BLaER1 (cell line): ENCODE data around the gene RNU7-1.

Experiments used
- H3K27ac ChIP-seq: shearing (Covaris generic); formaldehyde crosslinking; 2 replicates; pipeline ENCODE4 v1.8.1; 2022
- H3K27me3 ChIP-seq: shearing (Covaris generic); formaldehyde crosslinking; 2 replicates; pipeline ENCODE4 v1.8.1; 2022
- H3K36me3 ChIP-seq: shearing (Covaris generic); formaldehyde crosslinking; 2 replicates; pipeline ENCODE4 v1.8.1; 2022
- H3K4me1 ChIP-seq: shearing (Covaris generic); formaldehyde crosslinking; 2 replicates; pipeline ENCODE4 v1.8.1; 2022
- H3K4me2 ChIP-seq: shearing (Covaris generic); formaldehyde crosslinking; 2 replicates; pipeline ENCODE4 v1.8.1; 2022
- H3K4me3 ChIP-seq: shearing (Covaris generic); formaldehyde crosslinking; 2 replicates; pipeline ENCODE4 v1.8.1; 2022
- H3K9ac ChIP-seq: shearing (Covaris generic); formaldehyde crosslinking; 2 replicates; pipeline ENCODE4 v1.8.1; 2022
- H3K9me3 ChIP-seq: shearing (Covaris generic); formaldehyde crosslinking; 2 replicates; pipeline ENCODE4 v1.8.1; 2022
- H4K20me1 ChIP-seq: shearing (Covaris generic); formaldehyde crosslinking; 2 replicates; pipeline ENCODE4 v1.8.1; 2022
- Cebpa-rat ChIP-seq: shearing (Covaris generic); IDR thresholded peaks from 2 replicates; pipeline ENCODE4 v1.8.1; 2022

The RNU7-1 gene

DNA sequence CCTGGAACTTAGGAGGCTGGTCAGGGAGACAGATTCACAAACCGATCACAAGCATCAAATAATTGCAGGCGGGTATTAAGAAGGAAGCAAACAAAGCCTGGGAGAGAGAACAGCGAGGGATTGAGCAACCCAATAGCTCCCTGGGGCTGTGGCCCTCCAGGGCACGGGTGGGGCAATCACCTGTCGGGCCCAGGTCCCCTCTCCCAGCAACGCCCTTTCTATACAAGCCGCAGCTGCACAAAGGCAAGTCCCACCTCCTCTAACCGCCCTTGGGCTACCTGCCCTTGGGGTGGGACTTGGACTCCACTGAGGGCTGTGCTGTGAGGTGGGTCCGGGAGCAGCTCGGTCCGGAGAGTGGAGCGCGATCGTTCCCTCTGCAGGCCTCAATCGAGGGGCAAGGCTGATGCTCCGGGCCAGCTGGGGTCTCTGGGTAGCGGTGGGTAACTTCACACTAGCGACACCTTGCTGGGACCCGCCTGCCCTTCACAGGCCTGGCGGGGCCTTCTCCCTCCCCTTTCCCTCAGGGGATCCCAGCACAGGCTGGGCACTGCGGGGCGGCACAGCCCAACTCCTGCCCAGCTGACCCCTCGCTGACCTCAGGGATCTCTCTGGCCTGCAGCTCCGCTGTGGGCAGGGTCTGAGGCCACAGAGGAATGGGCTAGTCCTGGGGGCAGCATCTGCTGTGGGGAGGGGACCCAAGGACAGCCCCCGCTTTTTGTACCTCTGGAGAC, 18.8 kb downstream of the RNU7-1 start:
- H3K36me3 ChIP-seq, result peaks cover 61% of the 10 kb centered on the region
- H3K4me2 ChIP-seq, result peak overlapping the region; percentile 91
- peak overlapping the region; percentile 91 for H3K27ac ChIP-seq
- peaks cover 86% of the 10 kb centered on the region for H3K4me1 ChIP-seq
- peak overlapping the region; percentile 93 for H3K9ac ChIP-seq
- H3K4me3 ChIP-seq, result peak overlapping the region; percentile 58
- no peaks in the 10 kb centered on the region for H3K27me3 ChIP-seq
- H3K9me3 ChIP-seq, result no peaks in the 10 kb centered on the region
- H4K20me1 ChIP-seq, result no peaks in the 10 kb centered on the region
- TF ChIP-seq Cebpa-rat, result peak; percentile 64; the same call in 1 of the 2 replicates

DNA sequence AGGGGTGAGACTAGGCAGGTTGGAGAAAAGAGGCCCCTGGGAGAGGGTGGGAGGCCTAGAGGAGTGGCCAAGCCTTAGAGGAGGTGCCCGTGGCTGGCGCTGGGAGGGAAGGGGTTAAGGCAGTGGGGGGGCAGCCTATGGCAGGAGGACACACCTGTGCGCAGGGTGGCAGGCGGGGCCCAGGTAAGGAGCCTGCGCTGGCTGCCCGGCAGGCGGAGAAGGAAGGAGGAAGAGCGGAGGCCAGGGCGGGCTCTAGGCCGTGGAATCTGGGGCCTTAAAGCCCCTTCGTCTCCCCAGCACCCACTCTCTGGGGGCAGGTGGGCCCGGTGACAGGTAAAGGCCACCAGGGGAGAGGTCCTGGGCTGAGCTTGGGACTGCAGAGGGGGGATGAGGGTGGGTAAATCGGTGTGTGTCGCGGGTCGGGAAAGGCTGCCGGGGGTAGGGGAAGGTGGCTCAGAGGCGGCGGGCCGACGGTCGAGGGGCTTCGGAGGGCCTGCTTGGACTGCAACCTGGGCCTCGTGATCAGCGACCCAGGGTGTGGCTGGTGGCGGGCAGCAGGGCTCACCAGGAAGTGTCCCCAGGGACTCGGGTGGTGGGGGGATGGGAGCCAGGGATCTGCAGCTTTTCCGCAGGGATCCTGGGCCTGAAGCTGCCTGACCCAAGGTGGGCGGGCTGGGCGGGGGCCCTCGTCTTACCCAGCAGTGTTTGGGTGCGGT, 19.6 kb downstream of the RNU7-1 start:
- Histone ChIP-seq H3K9me3 (no peaks in the 10 kb centered on the region), H3K4me1 (peaks cover 86% of the 10 kb centered on the region), H4K20me1 (no peaks in the 10 kb centered on the region), H3K4me2 (peak overlapping the region; percentile 91), H3K27ac (peak overlapping the region; percentile 91), H3K27me3 (no peaks in the 10 kb centered on the region), H3K9ac (peak overlapping the region; percentile 93), H3K36me3 (peaks cover 61% of the 10 kb centered on the region), H3K4me3 (no peak overlapping the region)
- TF ChIP-seq Cebpa-rat, result no peak

DNA sequence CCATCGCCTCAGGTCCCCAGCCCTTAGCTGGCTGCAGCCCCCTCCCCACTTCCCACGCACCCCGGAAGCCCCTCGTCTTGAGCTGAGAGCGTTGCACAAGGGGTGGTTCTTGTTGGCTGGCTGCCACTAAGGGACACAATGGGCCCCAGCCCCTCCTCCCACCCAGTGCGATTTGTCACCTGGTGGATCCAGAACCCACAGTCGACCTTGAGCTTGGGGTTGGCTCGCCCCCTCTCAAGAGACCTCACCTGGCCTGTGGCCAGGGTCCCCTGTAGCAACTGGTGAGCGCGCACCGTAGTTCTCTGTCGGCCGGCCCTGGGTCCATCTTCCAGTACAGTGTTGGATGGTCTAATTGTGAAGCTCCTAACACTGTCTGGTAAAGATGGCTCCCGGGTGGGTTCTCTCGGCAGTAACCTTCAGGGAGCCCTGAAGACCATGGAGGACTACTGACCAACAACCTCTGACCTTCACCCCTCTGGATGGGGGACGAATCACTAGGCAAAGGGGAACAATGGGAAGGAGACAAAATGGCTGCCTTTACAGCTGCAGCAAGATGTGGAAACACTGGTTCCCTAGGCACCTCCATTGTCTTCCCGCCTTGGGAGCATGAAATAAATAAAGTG, 20.3 kb downstream of the RNU7-1 start:
- peak overlapping the region; percentile 63 for H3K27ac ChIP-seq
- peaks cover 86% of the 10 kb centered on the region for H3K4me1 ChIP-seq
- TF ChIP-seq Cebpa-rat, result no peak
- H3K4me3 ChIP-seq, result no peak overlapping the region
- H3K36me3 ChIP-seq, result peaks cover 64% of the 10 kb centered on the region
- H3K9me3 ChIP-seq, result no peaks in the 10 kb centered on the region
- peaks cover 3% of the 10 kb centered on the region; the same call in 1 of the 2 replicates for H4K20me1 ChIP-seq
- peak overlapping the region; percentile 46 for H3K4me2 ChIP-seq
- H3K9ac ChIP-seq, result peak overlapping the region; percentile 43; the same call in 1 of the 2 replicates
- no peaks in the 10 kb centered on the region for H3K27me3 ChIP-seq

DNA sequence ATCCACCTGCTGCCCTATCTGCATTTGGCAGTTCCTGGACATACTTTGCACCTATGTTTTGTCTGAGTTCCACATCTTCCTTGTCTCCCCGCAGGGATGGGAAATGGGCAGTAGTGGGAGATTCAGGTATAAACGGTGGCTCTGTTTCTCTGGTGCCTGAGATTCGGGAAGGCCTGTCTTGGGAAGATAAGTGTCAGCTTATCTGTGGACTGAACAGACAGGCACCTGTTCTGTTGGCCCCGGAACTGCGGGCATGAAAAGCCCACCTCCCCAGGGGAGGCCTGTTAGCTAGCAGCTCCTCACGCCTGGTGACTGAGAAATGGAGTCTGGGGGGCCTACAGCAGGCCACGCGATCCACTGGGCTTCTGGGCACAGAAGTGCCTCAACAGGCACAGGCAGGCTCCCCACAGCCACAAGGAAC, 21.0 kb downstream of the RNU7-1 start:
- H3K4me2 ChIP-seq, result peak overlapping the region; percentile 46
- TF ChIP-seq Cebpa-rat, result no peak

DNA sequence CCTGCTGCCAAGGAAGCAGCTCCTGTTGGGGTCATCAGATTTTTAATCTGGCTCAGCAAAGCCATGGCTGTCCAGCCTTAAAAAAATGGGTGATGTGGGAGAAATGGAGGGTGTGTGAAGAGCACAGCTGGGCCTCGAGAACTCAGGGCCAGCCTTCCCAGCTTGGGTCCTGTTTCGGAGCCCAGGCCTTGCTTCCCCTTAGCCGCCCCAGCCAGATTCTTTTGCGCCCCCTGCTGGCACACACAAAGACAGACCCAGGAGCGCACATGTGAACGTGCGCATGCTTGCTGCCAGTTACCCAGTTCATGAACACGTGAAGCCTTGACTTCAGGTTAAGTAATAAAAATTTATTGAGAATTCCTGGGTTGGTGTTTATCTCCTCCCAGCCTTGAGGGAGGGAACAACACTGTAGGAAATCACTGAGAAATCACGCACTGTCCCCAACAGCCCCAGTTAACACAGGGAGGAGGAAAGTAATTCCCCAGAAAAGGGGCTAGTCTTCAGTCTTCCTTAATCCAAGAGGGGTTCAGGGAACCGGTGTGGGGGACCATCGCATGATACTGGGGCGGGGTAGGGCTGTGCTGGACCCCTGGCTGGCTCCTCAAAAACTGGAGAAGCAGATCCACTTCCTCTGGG, 21.5 kb downstream of the RNU7-1 start:
- H3K4me1 ChIP-seq, result peaks cover 82% of the 10 kb centered on the region
- H3K27ac ChIP-seq, result peak overlapping the region; percentile 63
- H4K20me1 ChIP-seq, result peaks cover 9% of the 10 kb centered on the region; the same call in 1 of the 2 replicates
- H3K4me3 ChIP-seq, result no peak overlapping the region
- H3K9ac ChIP-seq, result peak overlapping the region; percentile 43
- no peaks in the 10 kb centered on the region for H3K9me3 ChIP-seq
- H3K36me3 ChIP-seq, result peaks cover 67% of the 10 kb centered on the region
- peak overlapping the region; percentile 46 for H3K4me2 ChIP-seq
- no peak for TF ChIP-seq Cebpa-rat
- no peaks in the 10 kb centered on the region for H3K27me3 ChIP-seq

More for the DNA sequence above, 21.0 kb downstream of the RNU7-1 start:
- Histone ChIP-seq H4K20me1 (peaks cover 9% of the 10 kb centered on the region; the same call in 1 of the 2 replicates), H3K27ac (peak overlapping the region; percentile 63), H3K9ac (peak overlapping the region; percentile 43), H3K36me3 (peaks cover 69% of the 10 kb centered on the region), H3K4me3 (no peak overlapping the region), H3K9me3 (no peaks in the 10 kb centered on the region), H3K4me1 (peaks cover 87% of the 10 kb centered on the region), H3K27me3 (no peaks in the 10 kb centered on the region)

DNA sequence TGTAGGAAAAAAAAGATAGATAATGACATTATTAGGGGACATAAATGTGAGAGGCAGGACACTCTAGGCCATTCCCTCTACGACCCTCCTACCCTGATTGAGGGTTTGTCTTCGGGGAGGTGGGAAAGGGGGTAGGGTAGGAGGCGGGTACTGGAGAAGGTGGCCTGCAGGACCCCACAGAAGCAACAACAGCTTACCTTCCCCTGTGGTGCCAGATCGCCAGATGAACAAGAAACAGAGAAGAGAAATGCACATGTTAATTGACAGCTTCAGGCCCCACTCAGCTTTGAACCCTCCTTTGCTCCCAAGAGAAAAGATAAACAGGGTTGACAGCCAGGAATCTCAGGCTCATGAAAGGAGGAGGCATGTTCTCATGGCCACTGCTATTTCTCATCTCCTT, 22.1 kb downstream of the RNU7-1 start:
- Histone ChIP-seq H3K27me3 (no peaks in the 10 kb centered on the region), H3K27ac (0 out of 2 replicates have a peak overlapping the region, but pooled peaks have one; percentile 53), H3K9me3 (no peaks in the 10 kb centered on the region), H4K20me1 (peaks cover 9% of the 10 kb centered on the region; the same call in 1 of the 2 replicates), H3K36me3 (peaks cover 61% of the 10 kb centered on the region), H3K4me1 (peaks cover 76% of the 10 kb centered on the region), H3K4me2 (peak overlapping the region; percentile 46; the same call in 1 of the 2 replicates), H3K4me3 (no peak overlapping the region), H3K9ac (peak overlapping the region; percentile 36; the same call in 1 of the 2 replicates)
- no peak for TF ChIP-seq Cebpa-rat

DNA sequence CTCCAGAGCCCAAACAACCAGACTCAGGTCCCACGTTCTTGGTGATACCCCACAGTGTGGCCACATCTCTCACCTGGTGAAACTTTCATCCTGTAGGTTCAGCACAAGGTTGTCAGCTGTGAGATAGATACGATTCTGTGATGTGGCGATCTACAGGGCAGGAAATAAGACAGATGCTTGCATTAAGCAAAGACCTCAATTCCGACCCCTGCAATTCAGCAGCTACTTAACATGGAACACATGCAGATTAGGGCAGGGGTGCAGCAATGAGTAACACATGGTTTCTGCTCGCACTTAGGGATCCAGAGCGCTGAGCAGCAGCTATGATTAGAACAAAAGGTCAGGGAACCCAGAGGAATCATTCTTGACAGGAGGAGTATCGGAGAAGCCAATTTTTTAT, 22.7 kb downstream of the RNU7-1 start:
- Histone ChIP-seq H4K20me1 (peaks cover 9% of the 10 kb centered on the region; the same call in 1 of the 2 replicates), H3K4me3 (no peak overlapping the region), H3K9ac (0 out of 2 replicates have a peak overlapping the region, but pooled peaks have one; percentile 36), H3K36me3 (peaks cover 55% of the 10 kb centered on the region), H3K4me1 (peaks cover 71% of the 10 kb centered on the region), H3K27ac (no peak overlapping the region), H3K4me2 (no peak overlapping the region), H3K9me3 (no peaks in the 10 kb centered on the region), H3K27me3 (no peaks in the 10 kb centered on the region)
- no peak for TF ChIP-seq Cebpa-rat

DNA sequence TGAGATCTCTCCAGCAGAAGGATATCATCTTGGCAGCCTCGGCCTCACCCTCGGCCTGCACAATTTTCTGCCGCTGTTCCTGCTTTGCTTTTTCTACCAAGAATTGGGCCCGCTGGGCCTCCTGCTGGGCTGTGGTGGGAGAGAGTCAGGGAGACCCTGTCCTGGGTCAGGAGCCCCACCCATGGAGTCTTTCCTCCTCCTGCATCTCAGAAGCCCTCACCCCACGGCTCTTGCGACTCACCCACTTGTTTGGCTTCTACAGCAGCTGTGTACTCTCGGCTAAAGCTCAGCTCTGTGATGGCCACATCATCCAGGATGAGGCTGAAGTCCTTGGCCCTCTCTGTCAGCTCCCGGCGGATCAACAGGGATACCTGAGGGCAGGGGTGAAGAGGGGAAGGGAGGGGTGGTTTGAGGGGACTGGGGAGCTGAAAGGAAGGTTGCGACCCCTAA, 24.1 kb downstream of the RNU7-1 start:
- H3K36me3 ChIP-seq, result peaks cover 57% of the 10 kb centered on the region
- H3K27me3 ChIP-seq, result no peaks in the 10 kb centered on the region
- H3K9me3 ChIP-seq, result no peaks in the 10 kb centered on the region
- peaks cover 9% of the 10 kb centered on the region; the same call in 1 of the 2 replicates for H4K20me1 ChIP-seq
- no peak for TF ChIP-seq Cebpa-rat
- H3K4me3 ChIP-seq, result no peak overlapping the region
- peaks cover 71% of the 10 kb centered on the region for H3K4me1 ChIP-seq
- no peak overlapping the region; the same call in 1 of the 2 replicates for H3K4me2 ChIP-seq
- peak overlapping the region; percentile 99; the same call in 1 of the 2 replicates for H3K9ac ChIP-seq
- peak overlapping the region; percentile 6; the same call in 1 of the 2 replicates for H3K27ac ChIP-seq

DNA sequence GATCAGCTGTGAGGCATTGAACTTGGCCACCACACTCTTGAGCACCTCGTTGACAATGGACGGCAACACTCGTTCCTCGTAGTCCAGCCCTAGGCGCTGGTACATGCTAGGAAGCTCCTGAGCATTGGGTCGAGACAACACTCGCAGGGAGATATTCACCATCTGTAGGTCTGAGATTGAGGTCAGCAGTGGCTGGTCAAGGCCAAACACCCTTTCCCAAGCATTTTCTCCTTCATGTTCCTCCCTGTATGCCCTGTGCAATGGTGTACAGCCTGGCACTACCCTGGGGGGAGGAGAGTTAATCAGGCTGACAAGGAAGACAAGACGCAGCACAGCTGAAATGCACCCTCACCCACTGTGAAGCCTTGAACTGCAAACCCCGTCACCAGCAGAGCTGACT, 24.8 kb downstream of the RNU7-1 start:
- no peak for TF ChIP-seq Cebpa-rat
- Histone ChIP-seq H3K4me3 (peak overlapping the region; percentile 97; the same call in 1 of the 2 replicates), H3K9me3 (no peaks in the 10 kb centered on the region), H3K36me3 (peaks cover 64% of the 10 kb centered on the region), H3K27me3 (no peaks in the 10 kb centered on the region), H3K4me2 (peak overlapping the region; percentile 99), H3K4me1 (peaks cover 71% of the 10 kb centered on the region), H3K9ac (peak overlapping the region; percentile 99), H4K20me1 (peaks cover 9% of the 10 kb centered on the region; the same call in 1 of the 2 replicates), H3K27ac (no peak overlapping the region)
